ENCODE results near the gene B3GALT6.

Gene B3GALT6

DNA sequence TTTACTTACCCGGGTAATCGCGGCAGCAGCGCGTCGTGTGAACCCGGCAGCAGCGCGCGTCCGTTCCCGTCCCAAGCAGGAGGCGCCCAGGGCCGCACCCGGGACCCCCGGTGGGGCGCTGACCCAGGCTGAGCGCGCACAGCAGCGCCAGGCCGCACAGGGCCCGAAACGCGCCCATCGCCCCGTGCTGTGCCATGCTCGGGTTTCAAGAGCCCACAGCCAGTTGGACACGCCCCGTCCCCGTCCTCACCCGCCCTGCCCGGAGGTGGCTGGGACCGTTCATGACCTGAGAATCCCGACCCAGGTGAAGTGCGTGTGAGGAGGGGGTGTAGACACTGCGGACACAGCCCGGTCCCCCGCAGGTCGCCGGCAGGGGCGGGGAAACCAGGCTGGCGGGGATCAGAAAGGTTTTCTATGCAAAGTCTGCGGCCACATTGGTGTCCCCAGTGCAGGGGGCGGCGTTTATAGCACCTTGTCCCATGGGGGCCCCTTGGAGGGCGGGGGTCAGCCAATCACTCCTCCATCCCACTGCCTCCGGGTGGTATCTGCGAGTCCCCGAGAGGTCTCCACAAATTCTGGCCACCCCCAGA lies 25.6 kb upstream of the B3GALT6 start, which contains the start of gene TNFRSF18:
TNFRSF18 (minus strand) TSS at position 217 of the 590 bp plus-strand sequence; CDS start at position 196, 21 bp downstream.
- Histone ChIP-seq H3K27me3 (ENCODE audit: insufficient read depth, poor library complexity, severe bottlenecking) (peaks cover 8% of the 10 kb centered on the region), H3K36me3 (ENCODE audit: low read depth) (no peaks in the 10 kb centered on the region), H3K9me3 (ENCODE audit: severe bottlenecking) (no peaks in the 10 kb centered on the region), H3K4me3 (ENCODE audit: severe bottlenecking) (no peak within 1 kb of the TSS), H3K27ac (ENCODE audit: poor library complexity, severe bottlenecking) (no peak within 1 kb of the TSS), H3K4me1 (ENCODE audit: insufficient read depth, poor library complexity, severe bottlenecking) (no peaks in the 10 kb centered on the region)
- TF ChIP-seq, protein P1, sequence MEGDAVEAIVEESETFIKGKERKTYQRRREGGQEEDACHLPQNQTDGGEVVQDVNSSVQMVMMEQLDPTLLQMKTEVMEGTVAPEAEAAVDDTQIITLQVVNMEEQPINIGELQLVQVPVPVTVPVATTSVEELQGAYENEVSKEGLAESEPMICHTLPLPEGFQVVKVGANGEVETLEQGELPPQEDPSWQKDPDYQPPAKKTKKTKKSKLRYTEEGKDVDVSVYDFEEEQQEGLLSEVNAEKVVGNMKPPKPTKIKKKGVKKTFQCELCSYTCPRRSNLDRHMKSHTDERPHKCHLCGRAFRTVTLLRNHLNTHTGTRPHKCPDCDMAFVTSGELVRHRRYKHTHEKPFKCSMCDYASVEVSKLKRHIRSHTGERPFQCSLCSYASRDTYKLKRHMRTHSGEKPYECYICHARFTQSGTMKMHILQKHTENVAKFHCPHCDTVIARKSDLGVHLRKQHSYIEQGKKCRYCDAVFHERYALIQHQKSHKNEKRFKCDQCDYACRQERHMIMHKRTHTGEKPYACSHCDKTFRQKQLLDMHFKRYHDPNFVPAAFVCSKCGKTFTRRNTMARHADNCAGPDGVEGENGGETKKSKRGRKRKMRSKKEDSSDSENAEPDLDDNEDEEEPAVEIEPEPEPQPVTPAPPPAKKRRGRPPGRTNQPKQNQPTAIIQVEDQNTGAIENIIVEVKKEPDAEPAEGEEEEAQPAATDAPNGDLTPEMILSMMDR (IDR thresholded peaks at IDR 0.05; ENCODE audit: poor library complexity, severe bottlenecking): no peak
- ATAC-seq (ENCODE audit: low read depth) (peak; percentile 20; the same call in 1 of the 3 replicates), DNase-seq (ENCODE audit: low spot score) (no peak)

GRCh38 chr1:1206966-1207531 lies 25.0 kb upstream of the B3GALT6 start:
- Histone ChIP-seq H3K27me3 (ENCODE audit: insufficient read depth, poor library complexity, severe bottlenecking) (peaks cover 8% of the 10 kb centered on the region), H3K4me3 (ENCODE audit: severe bottlenecking) (no peak overlapping the region), H3K36me3 (ENCODE audit: low read depth) (no peaks in the 10 kb centered on the region), H3K27ac (ENCODE audit: poor library complexity, severe bottlenecking) (no peak overlapping the region), H3K9me3 (ENCODE audit: severe bottlenecking) (no peaks in the 10 kb centered on the region), H3K4me1 (ENCODE audit: insufficient read depth, poor library complexity, severe bottlenecking) (no peaks in the 10 kb centered on the region)
- DNase-seq (ENCODE audit: low spot score) (no peak), ATAC-seq (ENCODE audit: low read depth) (no peak)
- TF ChIP-seq, protein P1 (IDR thresholded peaks at IDR 0.05; ENCODE audit: poor library complexity, severe bottlenecking): no peak

DNA sequence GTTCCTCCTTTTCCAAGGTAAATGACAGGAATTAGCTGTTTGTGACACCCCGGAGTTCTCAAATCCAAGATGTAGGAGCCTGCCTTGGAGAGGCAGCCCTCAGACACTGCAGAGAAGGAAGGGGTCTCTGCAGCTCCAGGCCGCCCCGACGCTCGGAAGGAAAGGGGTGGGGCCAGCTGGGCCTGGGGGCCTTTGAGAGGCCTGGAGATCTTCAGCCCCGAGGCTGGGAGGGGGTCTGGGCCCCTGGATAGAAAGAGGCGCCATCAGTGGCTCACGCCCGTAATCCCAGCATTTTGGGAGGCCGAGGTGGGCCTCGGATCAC lies 24.5 kb upstream of the B3GALT6 start:
- TF ChIP-seq, protein P1 (IDR thresholded peaks at IDR 0.05; ENCODE audit: poor library complexity, severe bottlenecking): no peak
- ATAC-seq (ENCODE audit: low read depth) (no peak), DNase-seq (ENCODE audit: low spot score) (no peak)
- peaks cover 8% of the 10 kb centered on the region for H3K27me3 ChIP-seq (ENCODE audit: insufficient read depth, poor library complexity, severe bottlenecking)
- no peaks in the 10 kb centered on the region for H3K9me3 ChIP-seq (ENCODE audit: severe bottlenecking)
- no peak overlapping the region for H3K4me3 ChIP-seq (ENCODE audit: severe bottlenecking)
- no peaks in the 10 kb centered on the region for H3K4me1 ChIP-seq (ENCODE audit: insufficient read depth, poor library complexity, severe bottlenecking)
- H3K36me3 ChIP-seq (ENCODE audit: low read depth): no peaks in the 10 kb centered on the region
- H3K27ac ChIP-seq (ENCODE audit: poor library complexity, severe bottlenecking): no peak overlapping the region

DNA sequence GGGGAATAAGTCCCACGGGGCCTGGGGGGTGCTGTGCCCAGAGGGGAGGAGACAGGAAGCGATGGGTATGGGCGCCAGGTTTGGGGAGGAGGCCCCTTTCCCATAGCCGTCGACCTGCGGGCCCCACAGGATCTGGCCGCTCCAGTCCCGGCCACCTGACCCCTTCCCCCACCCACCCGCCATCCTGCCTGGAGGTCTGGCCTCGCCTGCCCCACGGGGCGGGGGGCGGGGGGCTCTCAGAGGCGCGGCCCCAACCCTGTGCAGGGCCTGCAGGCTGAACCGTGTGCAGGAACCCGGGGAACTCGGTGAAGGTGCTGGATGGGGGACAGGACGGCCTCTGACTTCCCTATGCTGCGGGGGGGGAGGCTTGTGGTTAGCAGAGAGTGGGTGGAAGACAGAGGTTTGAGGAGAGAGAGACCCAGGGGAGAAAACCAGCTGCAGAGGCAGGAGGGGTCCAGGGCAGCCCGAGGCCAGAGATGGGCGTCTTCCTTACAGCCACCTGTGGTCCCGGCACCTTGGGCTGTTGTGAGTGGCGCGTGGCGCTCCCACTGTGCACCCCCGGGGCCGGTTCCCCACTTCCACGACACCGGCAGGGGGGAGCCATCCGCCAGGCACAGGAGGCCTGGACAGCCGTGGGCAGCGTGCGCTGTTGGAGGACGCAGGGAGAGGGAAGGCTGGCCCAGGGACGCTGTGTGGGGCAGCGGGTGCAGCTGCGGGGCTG lies 23.2 kb upstream of the B3GALT6 start:
- H3K4me1 ChIP-seq (ENCODE audit: insufficient read depth, poor library complexity, severe bottlenecking): no peaks in the 10 kb centered on the region
- H3K4me3 ChIP-seq (ENCODE audit: severe bottlenecking): no peak overlapping the region
- TF ChIP-seq, protein P1 (IDR thresholded peaks at IDR 0.05; ENCODE audit: poor library complexity, severe bottlenecking): no peak
- H3K9me3 ChIP-seq (ENCODE audit: severe bottlenecking): no peaks in the 10 kb centered on the region
- ATAC-seq (ENCODE audit: low read depth) (no peak), DNase-seq (ENCODE audit: low spot score) (peak; percentile 66)
- no peaks in the 10 kb centered on the region for H3K36me3 ChIP-seq (ENCODE audit: low read depth)
- peaks cover 8% of the 10 kb centered on the region for H3K27me3 ChIP-seq (ENCODE audit: insufficient read depth, poor library complexity, severe bottlenecking)
- no peak overlapping the region for H3K27ac ChIP-seq (ENCODE audit: poor library complexity, severe bottlenecking)

Data from RWPE2 (cell line).